GM18520 (cell line): ENCODE data around the gene ASIC3.
A peak's percentile ranks its signal among the peaks of the same experiment; 100 is the strongest.
"Not testable (repeated sequence)": the region's sequence is repeated elsewhere in the genome, so short reads cannot be mapped to it uniquely, and the experiment has no call there.

ENCODE experiments used
- ATAC-seq: cut with Tn5 transposase; IDR thresholded peaks from one replicate; pipeline ENCODE4 v1.9.1; 2021; ENCODE audit not compliant: unreplicated experiment

Gene ASIC3

GRCh38 chr7:151047976-151048815 lies at the start of gene ASIC3:
ASIC3 (plus strand) TSS chr7:151048531; CDS start chr7:151048886, 355 bp downstream.
- ATAC-seq, result no peak

GRCh38 chr7:150999001-150999400 lies 49.3 kb upstream of the ASIC3 start:
- ATAC-seq, result no peak

- ATAC-seq, result no peak
Measured at GRCh38 chr7:150999497-151000230, 48.7 kb upstream of the ASIC3 start.

- ATAC-seq, result no peak
Measured at GRCh38 chr7:151000897-151001495, 47.3 kb upstream of the ASIC3 start.

GRCh38 chr7:151001546-151001945 lies 46.8 kb upstream of the ASIC3 start:
- no peak for ATAC-seq

GRCh38 chr7:151003572-151003971 lies 44.8 kb upstream of the ASIC3 start:
- ATAC-seq, result no peak

GRCh38 chr7:151005566-151005965 lies 42.8 kb upstream of the ASIC3 start:
- no peak for ATAC-seq

GRCh38 chr7:151006590-151007300 lies 41.6 kb upstream of the ASIC3 start:
- no peak for ATAC-seq

- no peak for ATAC-seq
Measured at GRCh38 chr7:151007469-151007898, 40.8 kb upstream of the ASIC3 start.

GRCh38 chr7:151008143-151008510 lies 40.2 kb upstream of the ASIC3 start:
- no peak for ATAC-seq

GRCh38 chr7:151008511-151009323 lies 39.6 kb upstream of the ASIC3 start:
- peak; percentile 72 for ATAC-seq

- ATAC-seq, result no peak
Measured at GRCh38 chr7:151009327-151010036, 38.8 kb upstream of the ASIC3 start.

GRCh38 chr7:151010037-151010306 lies 38.4 kb upstream of the ASIC3 start:
- no peak for ATAC-seq

GRCh38 chr7:151010307-151011096 lies 37.8 kb upstream of the ASIC3 start:
- no peak for ATAC-seq

- no peak for ATAC-seq
Measured at GRCh38 chr7:151011097-151011409, 37.3 kb upstream of the ASIC3 start.

- ATAC-seq, result not testable (repeated sequence)
Measured at GRCh38 chr7:151011616-151012015, 36.7 kb upstream of the ASIC3 start.

- no peak for ATAC-seq
Measured at GRCh38 chr7:151012031-151012692, 36.2 kb upstream of the ASIC3 start.

GRCh38 chr7:151012911-151013347 lies 35.4 kb upstream of the ASIC3 start:
- ATAC-seq, result no peak

GRCh38 chr7:151013356-151013732 lies 35.0 kb upstream of the ASIC3 start:
- no peak for ATAC-seq
